ENCODE results near the gene CREB1.

CREB1 gene

GRCh38 chr2:207594264-207594663 is 64.5 kb downstream of the CREB1 start:
- H3K4me3 ChIP-seq (replicated peaks; ENCODE audit: low read depth, low read length), result no peak overlapping the region
- H3K36me3 ChIP-seq (ENCODE audit: control insufficient read depth, insufficient read depth, low read length), result peaks cover 1% of the 10 kb centered on the region
- no peaks in the 10 kb centered on the region for H3K27me3 ChIP-seq (replicated peaks; ENCODE audit: control insufficient read depth, insufficient read depth, low read length)
- TF ChIP-seq CTCF (IDR thresholded peaks at IDR 0.05; ENCODE audit: insufficient read depth, low read length, poor library complexity, severe bottlenecking), result no peak
- no peak for DNase-seq (ENCODE audit: extremely low read depth, insufficient read length)

GRCh38 chr2:207594731-207595130 is 65.0 kb downstream of the CREB1 start:
- H3K36me3 ChIP-seq (ENCODE audit: control insufficient read depth, insufficient read depth, low read length), result peaks cover 1% of the 10 kb centered on the region
- no peak for TF ChIP-seq CTCF (IDR thresholded peaks at IDR 0.05; ENCODE audit: insufficient read depth, low read length, poor library complexity, severe bottlenecking)

GRCh38 chr2:207599636-207600035 is 69.9 kb downstream of the CREB1 start:
- Histone ChIP-seq H3K36me3 (ENCODE audit: control insufficient read depth, insufficient read depth, low read length) (no peaks in the 10 kb centered on the region; the same call in none of the 2 replicates), H3K4me3 (replicated peaks; ENCODE audit: low read depth, low read length) (no peak overlapping the region), H3K27me3 (replicated peaks; ENCODE audit: control insufficient read depth, insufficient read depth, low read length) (no peaks in the 10 kb centered on the region)
- no peak for DNase-seq (ENCODE audit: extremely low read depth, insufficient read length)
- TF ChIP-seq CTCF (IDR thresholded peaks at IDR 0.05; ENCODE audit: insufficient read depth, low read length, poor library complexity, severe bottlenecking), result no peak

More at GRCh38 chr2:207594731-207595130, 65.0 kb downstream of the CREB1 start:
- DNase-seq (ENCODE audit: extremely low read depth, insufficient read length), result no peak
- H3K4me3 ChIP-seq (replicated peaks; ENCODE audit: low read depth, low read length), result no peak overlapping the region
- H3K27me3 ChIP-seq (replicated peaks; ENCODE audit: control insufficient read depth, insufficient read depth, low read length), result no peaks in the 10 kb centered on the region

DNA sequence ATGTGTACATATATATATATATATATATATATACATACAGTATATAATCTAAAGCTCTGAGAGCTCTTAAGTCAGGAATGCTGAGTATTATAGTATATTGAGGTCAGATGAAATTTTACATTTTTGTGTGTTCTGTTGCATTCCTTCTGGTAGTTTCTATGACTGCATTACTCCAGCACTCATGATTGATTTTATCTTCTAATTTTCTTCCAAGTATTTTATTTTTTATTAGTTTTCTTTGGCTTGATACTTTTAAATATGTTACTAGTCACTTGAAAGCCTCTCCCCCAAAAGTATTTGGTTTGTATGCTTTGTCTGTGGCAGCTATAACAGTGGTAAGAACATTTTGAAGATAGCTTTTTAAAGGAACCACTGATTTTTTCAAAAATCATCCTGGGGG is 70.5 kb downstream of the CREB1 start:
- Histone ChIP-seq H3K4me3 (replicated peaks; ENCODE audit: low read depth, low read length) (no peak overlapping the region), H3K27me3 (replicated peaks; ENCODE audit: control insufficient read depth, insufficient read depth, low read length) (no peaks in the 10 kb centered on the region), H3K36me3 (ENCODE audit: control insufficient read depth, insufficient read depth, low read length) (no peaks in the 10 kb centered on the region; the same call in none of the 2 replicates)
- DNase-seq (ENCODE audit: extremely low read depth, insufficient read length), result no peak
- TF ChIP-seq CTCF (IDR thresholded peaks at IDR 0.05; ENCODE audit: insufficient read depth, low read length, poor library complexity, severe bottlenecking), result no peak

DNA sequence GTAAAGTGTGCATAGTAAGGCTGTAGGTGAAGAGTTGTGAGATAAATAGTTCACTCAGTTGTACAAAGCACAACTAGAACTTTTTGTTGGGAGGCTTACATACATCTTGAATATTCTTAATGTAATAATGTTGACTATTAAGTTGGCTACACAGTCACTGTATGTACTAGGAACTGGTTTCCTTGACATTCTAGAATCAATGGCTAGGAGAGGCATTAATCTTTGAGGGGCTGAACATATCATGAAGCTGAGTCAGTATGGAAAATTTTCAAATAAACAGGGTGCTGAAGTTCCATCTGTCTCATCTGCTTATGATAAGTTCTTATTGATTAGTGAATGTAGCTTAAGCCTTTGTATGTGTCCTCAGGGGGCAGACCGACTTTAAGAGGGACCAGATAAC is 72.0 kb downstream of the CREB1 start:
- H3K4me3 ChIP-seq (replicated peaks; ENCODE audit: low read depth, low read length), result no peak overlapping the region
- no peaks in the 10 kb centered on the region for H3K27me3 ChIP-seq (replicated peaks; ENCODE audit: control insufficient read depth, insufficient read depth, low read length)
- DNase-seq (ENCODE audit: extremely low read depth, insufficient read length), result no peak
- no peak for TF ChIP-seq CTCF (IDR thresholded peaks at IDR 0.05; ENCODE audit: insufficient read depth, low read length, poor library complexity, severe bottlenecking)
- H3K36me3 ChIP-seq (ENCODE audit: control insufficient read depth, insufficient read depth, low read length), result no peaks in the 10 kb centered on the region; the same call in none of the 2 replicates

GRCh38 chr2:207603486-207603885 is 73.7 kb downstream of the CREB1 start:
- DNase-seq (ENCODE audit: extremely low read depth, insufficient read length), result no peak
- Histone ChIP-seq H3K36me3 (ENCODE audit: control insufficient read depth, insufficient read depth, low read length) (no peaks in the 10 kb centered on the region; the same call in none of the 2 replicates), H3K27me3 (replicated peaks; ENCODE audit: control insufficient read depth, insufficient read depth, low read length) (no peaks in the 10 kb centered on the region), H3K4me3 (replicated peaks; ENCODE audit: low read depth, low read length) (no peak overlapping the region)
- TF ChIP-seq CTCF (IDR thresholded peaks at IDR 0.05; ENCODE audit: insufficient read depth, low read length, poor library complexity, severe bottlenecking), result no peak
